Central memory CD8-positive, alpha-beta T cell (primary cell): Measurements from ENCODE around the gene PCSK2.

Source experiments
- ATAC-seq: fragments of 150-1000 bp; cut with Tn5 transposase; replicated peaks from 2 replicates; pipeline ENCODE4 v1.10.0; 2022; ENCODE audit warnings: mild to moderate bottlenecking, moderate FRiP score, moderate number of reproducible peaks; ENCODE audit not compliant: poor library complexity, severe bottlenecking; ENCODE audit errors: extremely low read depth
- DNase-seq, 2 donors: peaks; one replicate each; pipeline ENCODE4 v3.0.0; 2021; ENCODE audit warnings: low spot score in 2 of 2
- H3K27ac Mint-ChIP-seq: one replicate; pipeline ENCODE4 v1.8.0; 2022; ENCODE audit warnings: low read depth, mild to moderate bottlenecking, moderate library complexity, mixed read lengths
- H3K27me3 Mint-ChIP-seq: one replicate; pipeline ENCODE4 v1.8.0; 2022; ENCODE audit warnings: mixed read lengths
- H3K36me3 Mint-ChIP-seq: one replicate; pipeline ENCODE4 v1.8.0; 2022; ENCODE audit warnings: mild to moderate bottlenecking, moderate library complexity, mixed read lengths; ENCODE audit not compliant: insufficient read depth
- H3K4me1 Mint-ChIP-seq: one replicate; pipeline ENCODE4 v1.8.0; 2022; ENCODE audit warnings: mixed read lengths
- H3K4me3 Mint-ChIP-seq: one replicate; pipeline ENCODE4 v1.8.0; 2022; ENCODE audit warnings: mild to moderate bottlenecking, moderate library complexity, mixed read lengths
- H3K9me3 Mint-ChIP-seq: one replicate; pipeline ENCODE4 v1.8.0; 2022; ENCODE audit warnings: mixed read lengths

The PCSK2 gene

GRCh38 chr20:17317341-17317740, 90.5 kb downstream of the PCSK2 start:
- H3K36me3 Mint-ChIP-seq, result no peaks in the 10 kb centered on the region
- ATAC-seq (no peak), DNase-seq (no peak)
- no peak overlapping the region for H3K27ac Mint-ChIP-seq
- H3K4me3 Mint-ChIP-seq, result no peak overlapping the region
- H3K9me3 Mint-ChIP-seq, result no peaks in the 10 kb centered on the region
- peaks cover 34% of the 10 kb centered on the region for H3K27me3 Mint-ChIP-seq
- H3K4me1 Mint-ChIP-seq, result no peaks in the 10 kb centered on the region

DNA sequence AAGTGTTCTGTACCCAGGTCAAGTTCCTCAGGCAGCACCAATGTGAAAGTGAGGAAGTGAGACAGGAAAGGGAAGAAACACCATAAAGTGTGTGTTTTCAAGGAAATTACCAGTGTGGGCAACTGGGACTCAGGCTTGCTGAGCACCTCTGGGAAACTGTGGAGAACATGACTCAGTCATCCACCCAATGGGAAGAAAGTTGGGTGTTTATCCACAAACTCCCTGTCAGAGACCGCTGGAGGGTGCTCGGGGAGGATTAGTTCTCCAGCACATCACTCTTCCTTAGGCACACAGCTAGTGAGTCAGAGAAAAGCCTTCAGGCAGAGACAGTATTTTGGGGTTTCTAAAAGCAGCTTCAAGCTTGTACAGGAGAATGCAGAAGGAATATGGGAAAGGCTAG, 93.6 kb downstream of the PCSK2 start:
- Mint-ChIP-seq H3K4me3 (no peak overlapping the region), H3K36me3 (no peaks in the 10 kb centered on the region)

GRCh38 chr20:17326096-17326495, 99.3 kb downstream of the PCSK2 start:
- H3K4me3 Mint-ChIP-seq, result no peak overlapping the region
- H3K27ac Mint-ChIP-seq, result no peak overlapping the region
- H3K27me3 Mint-ChIP-seq, result peaks cover 49% of the 10 kb centered on the region
- DNase-seq, result no peak
- ATAC-seq, result no peak
- no peaks in the 10 kb centered on the region for H3K36me3 Mint-ChIP-seq
- H3K9me3 Mint-ChIP-seq, result peaks cover 5% of the 10 kb centered on the region
- H3K4me1 Mint-ChIP-seq, result no peaks in the 10 kb centered on the region

More for the DNA sequence above, 93.6 kb downstream of the PCSK2 start:
- H3K27ac Mint-ChIP-seq, result no peak overlapping the region
- peaks cover 49% of the 10 kb centered on the region for H3K27me3 Mint-ChIP-seq
- DNase-seq (no peak), ATAC-seq (no peak)
- H3K4me1 Mint-ChIP-seq, result no peaks in the 10 kb centered on the region
- H3K9me3 Mint-ChIP-seq, result peaks cover 5% of the 10 kb centered on the region

GRCh38 chr20:17327185-17328148, 100.6 kb downstream of the PCSK2 start:
- DNase-seq, result no peak
- Mint-ChIP-seq H3K27ac (no peak overlapping the region), H3K9me3 (peaks cover 5% of the 10 kb centered on the region), H3K4me1 (no peaks in the 10 kb centered on the region), H3K27me3 (peaks cover 49% of the 10 kb centered on the region), H3K36me3 (no peaks in the 10 kb centered on the region), H3K4me3 (no peak overlapping the region)
- ATAC-seq, result no peak

- no peak overlapping the region for H3K27ac Mint-ChIP-seq
- DNase-seq, result no peak
- no peaks in the 10 kb centered on the region for H3K27me3 Mint-ChIP-seq
- H3K4me3 Mint-ChIP-seq, result no peak overlapping the region
- H3K36me3 Mint-ChIP-seq, result no peaks in the 10 kb centered on the region
- no peaks in the 10 kb centered on the region for H3K4me1 Mint-ChIP-seq
- no peak for ATAC-seq
- no peaks in the 10 kb centered on the region for H3K9me3 Mint-ChIP-seq
Observed at GRCh38 chr20:17334932-17335331, 108.1 kb downstream of the PCSK2 start.

GRCh38 chr20:17339000-17339399, 112.2 kb downstream of the PCSK2 start:
- Mint-ChIP-seq H3K4me3 (no peak overlapping the region), H3K27me3 (peaks cover 10% of the 10 kb centered on the region), H3K4me1 (no peaks in the 10 kb centered on the region), H3K27ac (no peak overlapping the region), H3K9me3 (no peaks in the 10 kb centered on the region), H3K36me3 (no peaks in the 10 kb centered on the region)
- no peak for ATAC-seq
- DNase-seq, result no peak

DNA sequence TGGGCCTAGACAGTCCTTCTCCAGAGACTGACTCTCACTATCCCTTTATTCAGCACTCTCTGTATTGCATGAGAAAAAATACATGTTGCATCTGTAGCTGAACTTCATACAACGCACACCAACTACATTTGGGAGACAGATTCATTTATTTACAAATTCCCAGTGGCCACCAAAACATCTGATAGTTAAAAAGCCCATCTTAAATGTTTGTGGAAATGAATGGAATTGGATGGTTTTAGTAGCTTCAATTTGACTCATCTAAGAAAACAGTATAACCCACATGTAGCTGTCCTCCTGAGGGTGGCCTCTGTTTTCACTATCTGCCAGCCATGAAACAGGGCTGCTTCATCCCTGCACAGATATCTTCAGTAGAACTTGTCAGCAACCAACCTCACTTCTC, 116.3 kb downstream of the PCSK2 start:
- Mint-ChIP-seq H3K36me3 (peaks cover 2% of the 10 kb centered on the region), H3K27me3 (peaks cover 37% of the 10 kb centered on the region), H3K27ac (no peak overlapping the region), H3K4me3 (no peak overlapping the region), H3K9me3 (peaks cover 5% of the 10 kb centered on the region), H3K4me1 (no peaks in the 10 kb centered on the region)
- ATAC-seq (no peak), DNase-seq (no peak)

DNA sequence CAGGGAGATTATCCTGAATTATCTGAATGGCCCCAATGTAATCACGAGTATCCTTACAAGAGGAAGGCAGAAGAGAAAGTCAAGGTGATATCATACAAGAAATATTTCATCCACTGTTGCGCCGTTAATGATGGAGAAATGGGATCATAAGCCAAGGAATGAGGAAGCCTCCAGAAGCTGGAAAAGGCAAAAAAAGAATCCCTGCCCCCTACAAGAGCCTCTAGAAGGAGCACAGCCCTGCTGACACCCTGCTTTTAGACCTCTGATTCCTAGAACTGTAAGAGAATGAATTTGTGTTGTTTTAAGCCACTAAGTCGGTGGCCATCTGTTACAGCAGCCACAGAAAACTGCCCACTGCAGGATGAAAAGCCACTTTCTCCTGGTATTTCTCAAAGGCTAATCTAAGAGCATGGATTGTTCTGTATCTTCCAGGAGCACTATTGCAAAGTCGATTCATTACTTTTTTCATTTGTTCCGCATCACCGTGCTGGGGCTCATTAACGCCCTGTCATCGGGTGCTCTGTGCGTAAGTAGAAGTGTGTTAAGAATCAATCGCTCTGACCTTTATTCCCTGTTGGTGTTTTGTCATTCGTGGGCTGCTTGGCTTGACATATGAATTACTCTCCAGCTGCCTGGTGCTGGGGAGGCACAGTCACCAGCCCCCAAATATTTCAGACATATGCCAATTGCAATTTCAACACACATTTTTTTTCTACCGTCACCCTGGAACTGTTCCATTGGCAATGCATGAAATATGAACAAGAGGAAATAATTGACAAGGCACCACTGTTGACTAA, 117.0 kb downstream of the PCSK2 start:
- no peak for ATAC-seq
- Mint-ChIP-seq H3K4me1 (no peaks in the 10 kb centered on the region), H3K4me3 (no peak overlapping the region), H3K9me3 (peaks cover 5% of the 10 kb centered on the region), H3K27me3 (peaks cover 39% of the 10 kb centered on the region), H3K27ac (no peak overlapping the region), H3K36me3 (peaks cover 2% of the 10 kb centered on the region)
- DNase-seq, result no peak

DNA sequence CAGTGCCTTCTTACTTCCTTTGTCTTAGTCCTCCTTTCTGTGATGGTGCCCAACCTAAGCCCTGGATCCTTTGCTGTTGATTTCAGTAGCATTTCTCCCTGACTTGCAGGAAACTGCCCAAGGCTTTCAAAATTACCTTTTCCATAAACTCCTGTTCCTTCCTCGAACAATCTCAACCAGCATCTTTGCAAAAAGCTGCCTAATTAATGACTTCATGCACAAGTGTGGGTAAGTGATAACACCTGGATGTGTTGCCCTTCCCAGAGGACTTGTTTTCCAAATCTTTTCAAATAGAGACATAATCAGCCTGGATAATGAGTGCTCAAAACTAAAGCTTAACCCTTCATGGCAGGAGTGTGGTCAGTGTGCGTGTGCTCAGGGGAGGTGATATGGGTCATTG, 118.0 kb downstream of the PCSK2 start:
- no peak for ATAC-seq
- Mint-ChIP-seq H3K27ac (no peak overlapping the region), H3K27me3 (peaks cover 49% of the 10 kb centered on the region), H3K9me3 (peaks cover 7% of the 10 kb centered on the region), H3K4me3 (no peak overlapping the region), H3K36me3 (peaks cover 2% of the 10 kb centered on the region), H3K4me1 (no peaks in the 10 kb centered on the region)
- DNase-seq, result no peak

DNA sequence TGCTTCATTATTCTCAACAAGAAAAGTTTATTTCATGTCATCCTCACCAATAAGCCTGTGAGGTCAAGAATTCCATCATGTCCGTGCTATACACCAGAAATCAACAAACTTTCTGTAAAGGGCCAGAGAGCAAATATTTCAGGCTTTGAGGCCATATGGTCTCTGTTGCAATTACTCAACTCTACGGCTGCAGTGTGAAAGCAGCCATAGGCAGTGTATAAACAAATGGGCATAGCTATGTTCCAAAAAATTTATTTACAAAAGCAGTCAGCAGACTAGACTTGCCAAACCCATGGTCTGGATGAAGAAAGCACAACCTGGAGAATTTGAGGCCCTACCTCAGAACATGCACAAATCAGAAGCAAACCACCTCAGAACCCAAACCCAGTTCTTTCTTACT, 118.5 kb downstream of the PCSK2 start:
- no peak for ATAC-seq
- Mint-ChIP-seq H3K36me3 (peaks cover 2% of the 10 kb centered on the region), H3K9me3 (peaks cover 13% of the 10 kb centered on the region), H3K27ac (no peak overlapping the region), H3K27me3 (peaks cover 54% of the 10 kb centered on the region), H3K4me3 (no peak overlapping the region), H3K4me1 (no peaks in the 10 kb centered on the region)
- no peak for DNase-seq

DNA sequence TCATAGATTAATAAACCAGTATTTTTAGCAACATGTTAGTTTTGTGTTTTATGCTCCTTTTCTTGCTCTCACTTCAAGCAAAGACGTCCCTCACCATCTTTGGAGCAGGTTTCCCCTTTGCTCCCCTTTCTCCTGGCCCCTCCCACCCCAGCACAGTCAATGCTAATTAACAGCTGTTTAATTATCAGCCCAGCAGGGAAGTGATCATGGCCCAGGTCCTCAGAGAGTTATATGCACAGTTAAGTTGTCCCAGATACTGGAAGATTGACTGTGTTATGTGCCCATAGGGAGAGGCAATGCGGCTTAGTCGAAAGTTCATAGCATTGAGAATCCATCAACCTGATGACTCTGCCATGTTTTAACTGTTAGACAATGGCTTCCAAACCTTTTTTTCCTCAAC, 123.5 kb downstream of the PCSK2 start:
- Mint-ChIP-seq H3K27ac (no peak overlapping the region), H3K36me3 (no peaks in the 10 kb centered on the region), H3K4me3 (no peak overlapping the region), H3K9me3 (peaks cover 18% of the 10 kb centered on the region), H3K4me1 (no peaks in the 10 kb centered on the region), H3K27me3 (peaks cover 31% of the 10 kb centered on the region)
- DNase-seq, result no peak
- no peak for ATAC-seq

GRCh38 chr20:17357238-17357637, 130.4 kb downstream of the PCSK2 start:
- no peaks in the 10 kb centered on the region for H3K27me3 Mint-ChIP-seq
- H3K9me3 Mint-ChIP-seq, result peaks cover 5% of the 10 kb centered on the region
- no peak for ATAC-seq
- no peak overlapping the region for H3K4me3 Mint-ChIP-seq
- no peak overlapping the region for H3K27ac Mint-ChIP-seq
- no peak for DNase-seq
- no peaks in the 10 kb centered on the region for H3K4me1 Mint-ChIP-seq
- no peaks in the 10 kb centered on the region for H3K36me3 Mint-ChIP-seq

DNA sequence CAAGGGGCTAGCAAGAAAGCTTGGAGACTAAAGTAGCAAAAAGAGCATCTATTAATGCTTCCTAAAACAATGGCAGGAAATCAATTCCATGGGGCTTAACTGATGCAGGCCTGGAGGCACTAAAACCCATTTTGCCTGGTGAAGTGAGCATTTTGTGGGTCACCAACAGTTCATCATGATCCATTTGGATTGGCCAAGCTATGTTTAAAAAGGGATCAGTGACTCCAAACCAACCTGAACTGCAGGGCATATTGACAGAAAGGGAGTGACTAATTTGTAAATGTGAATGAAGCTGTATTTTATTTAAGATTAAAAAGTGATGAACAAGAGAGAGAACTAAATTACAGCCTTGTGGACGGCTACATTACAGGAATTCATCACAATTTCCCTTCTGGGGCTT, 132.0 kb downstream of the PCSK2 start:
- ATAC-seq, result no peak
- Mint-ChIP-seq H3K27ac (no peak overlapping the region), H3K4me3 (no peak overlapping the region), H3K36me3 (no peaks in the 10 kb centered on the region), H3K27me3 (no peaks in the 10 kb centered on the region), H3K9me3 (peaks cover 7% of the 10 kb centered on the region), H3K4me1 (no peaks in the 10 kb centered on the region)
- DNase-seq, result no peak
